Measurements from ENCODE around the gene EPHB2. TPM values are rescaled to one million over a fixed set of nuclear protein-coding genes. Genes with fewer than 3 reads are reported as not detected.

The EPHB2 gene
- total and polyA plus RNA-seq, 2 of the 8 experiments (the other 6 are each of a cell fraction or from before 2014, with no cell fraction given): 15.8 to 17.2 TPM

DNA sequence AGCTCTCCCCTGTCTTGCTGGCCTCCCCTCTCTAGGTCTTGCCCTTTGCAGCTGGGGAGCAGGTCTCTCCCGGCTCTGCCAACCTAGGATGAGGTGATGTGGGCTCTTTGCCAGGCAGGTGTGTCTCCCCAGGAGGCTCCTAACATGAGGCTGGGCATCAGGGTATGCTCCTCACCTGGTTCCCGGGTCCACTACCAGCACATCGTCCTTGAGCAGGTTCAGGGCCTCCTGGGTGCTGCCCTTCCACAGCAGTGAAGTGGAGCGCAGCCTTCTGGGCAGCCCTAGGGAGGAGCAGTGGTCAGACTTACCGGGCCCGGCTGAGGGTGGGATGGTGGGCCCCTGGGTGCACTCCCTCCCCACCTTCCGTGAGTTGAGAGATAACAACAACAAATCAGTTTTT is 244.5 kb downstream of the EPHB2 start:
- Histone ChIP-seq H3K4me1 (replicated peaks in 1 of 4; ENCODE audit: control insufficient read depth in 3 of 4, insufficient read depth in 4 of 4, low read length in 3 of 4) (no peaks in the 10 kb centered on the region), H3K9me3 (ENCODE audit: insufficient read depth in 2 of 2, low read depth in 1 of 2, low read length in 1 of 2) (no peaks in the 10 kb centered on the region), H3K56ac (replicated peaks; ENCODE audit: insufficient read length, low read depth, low read length) (no peak overlapping the region), H3K23me2 (ENCODE audit: low read depth, low read length) (peaks cover 2% of the 10 kb centered on the region; the same call in 1 of the 2 replicates), H3K27me3 (replicated peaks in 1 of 4; ENCODE audit: control insufficient read depth in 3 of 4, extremely low read depth in 1 of 4, insufficient read depth in 3 of 4, low read length in 3 of 4) (peaks cover 0 to 15% (median 6%) of the 10 kb centered on the region in 4 experiments; a peak in 4 of 7 replicates), H2BK120ac (replicated peaks; ENCODE audit: low read depth, low read length) (no peak overlapping the region), H3K9ac (replicated peaks in 1 of 4; ENCODE audit: extremely low read depth in 1 of 4, low read depth in 3 of 4, low read length in 3 of 4) (no peak overlapping the region), H2BK5ac (ENCODE audit: low read depth, low read length) (no peak overlapping the region), H3K4me3 (ENCODE audit: extremely low read depth in 1 of 4, insufficient read depth in 2 of 4, low read depth in 3 of 4, low read length in 4 of 4) (no peak overlapping the region), H4K91ac (replicated peaks; ENCODE audit: insufficient read length, low read length) (no peak overlapping the region), H4K20me1 (replicated peaks in 1 of 2; ENCODE audit: control insufficient read depth in 1 of 2, insufficient read depth in 2 of 2, low read length in 2 of 2) (no peaks in the 10 kb centered on the region), H3K18ac (ENCODE audit: extremely low read depth, low read length) (no peak overlapping the region), H4K5ac (ENCODE audit: insufficient read length, low read depth, low read length) (no peak overlapping the region), H3K4me2 (ENCODE audit: insufficient read depth in 1 of 2, low read depth in 2 of 2, low read length in 2 of 2) (no peak overlapping the region), H2BK20ac (ENCODE audit: low read length) (no peak overlapping the region), H2AK5ac (ENCODE audit: low read depth, low read length) (no peak overlapping the region), H2AFZ (ENCODE audit: low read length) (no peak overlapping the region), H3K23ac (ENCODE audit: insufficient read length) (no peak overlapping the region), H3K79me1 (ENCODE audit: low read depth, low read length) (no peaks in the 10 kb centered on the region), H3K4ac (replicated peaks; ENCODE audit: insufficient read length, low read depth, low read length) (no peak overlapping the region), H3K36me3 (ENCODE audit: control insufficient read depth in 2 of 4, insufficient read depth in 4 of 4, low read length in 3 of 4) (no peaks in the 10 kb centered on the region), H3K79me2 (ENCODE audit: control insufficient read depth in 1 of 2, insufficient read depth in 2 of 2, low read length in 2 of 2) (no peaks in the 10 kb centered on the region), H2BK12ac (ENCODE audit: low read depth, low read length) (no peak overlapping the region), H3K27ac (ENCODE audit: low read depth, low read length) (no peak overlapping the region), H3K14ac (ENCODE audit: insufficient read length) (no peak overlapping the region), H4K8ac (ENCODE audit: extremely low read depth, insufficient read depth, low read length) (no peak overlapping the region), H2BK15ac (ENCODE audit: low read length) (no peak overlapping the region)
- ChIA-PET CTCF (ENCODE audit: partially characterized antibody) (interaction anchor here (1.3 to 4.1 kb wide), 2 partner anchors 10 to 290 kb away, joined by 3 to 21 read pairs; no protein-coding TSS in a partner anchor), POLR2A (ENCODE audit: partially characterized antibody) (no interaction called here)
- WGBS, 2 experiments (ENCODE audit: extremely low coverage in 1 of 2, insufficient coverage in 1 of 2, insufficient read length in 1 of 2, insufficient replicate concordance in 2 of 2, low coverage in 1 of 2, low lambda C conversion rate in 2 of 2, missing lambda C conversion rate in 1 of 2): 92% methylated on average over 7 of the region's 7 CpGs; no CpG with 5 or more reads in 1 of the 2 experiments
- FAIRE-seq (no peak), DNase-seq (ENCODE audit: low read depth in 1 of 2, low spot score in 2 of 2) (no peak)
- TF ChIP-seq SIRT6 (IDR thresholded peaks at IDR 0.05; ENCODE audit: low read length) (no peak), HDAC2 (IDR thresholded peaks at IDR 0.05; ENCODE audit: borderline replicate concordance in 1 of 2, low read depth in 2 of 2, low read length in 2 of 2) (no peak), MAFK (IDR thresholded peaks at IDR 0.05; ENCODE audit: low read depth, low read length) (no peak), TEAD4 (IDR thresholded peaks at IDR 0.05; ENCODE audit: low read depth, low read length) (no peak), SUZ12 (IDR thresholded peaks at IDR 0.05; ENCODE audit: low read length) (no peak)
